Adipose tissue (tissue), 3 donors: ENCODE measurements around the gene KCNMA1. TPM values are rescaled to one million over a fixed set of nuclear protein-coding genes. Genes with fewer than 3 reads are reported as not detected.

Source experiments
- H3K27ac ChIP-seq: one replicate; pipeline ENCODE4 v1.5.1; 2013; ENCODE audit warnings: low read depth, low read length
- WGBS, 3 donors: extraction: QIAGEN DNeasy Blood & Tissue Kit; methylation state at CpG; one replicate each; pipeline ENCODE4 v1.1.7; 2013; 5-methylcytosine and 5-hydroxymethylcytosine counted together
- polyA plus RNA-seq, 3 donors: library from polyadenylated mRNA; stranded (reverse); fragments of 200-250 nt; gene quantifications; one replicate each; pipeline ENCODE4 v1.2.3, GENCODE V29; 2013
- donor health status: healthy with polysubstance abuse.
- donor health status: Bipolar disorder and iron deficiency.
- donor health status: healthy.

Gene KCNMA1
- polyA plus RNA-seq, 3 donors: 2.5 to 5.1 (median 3.8) TPM

DNA sequence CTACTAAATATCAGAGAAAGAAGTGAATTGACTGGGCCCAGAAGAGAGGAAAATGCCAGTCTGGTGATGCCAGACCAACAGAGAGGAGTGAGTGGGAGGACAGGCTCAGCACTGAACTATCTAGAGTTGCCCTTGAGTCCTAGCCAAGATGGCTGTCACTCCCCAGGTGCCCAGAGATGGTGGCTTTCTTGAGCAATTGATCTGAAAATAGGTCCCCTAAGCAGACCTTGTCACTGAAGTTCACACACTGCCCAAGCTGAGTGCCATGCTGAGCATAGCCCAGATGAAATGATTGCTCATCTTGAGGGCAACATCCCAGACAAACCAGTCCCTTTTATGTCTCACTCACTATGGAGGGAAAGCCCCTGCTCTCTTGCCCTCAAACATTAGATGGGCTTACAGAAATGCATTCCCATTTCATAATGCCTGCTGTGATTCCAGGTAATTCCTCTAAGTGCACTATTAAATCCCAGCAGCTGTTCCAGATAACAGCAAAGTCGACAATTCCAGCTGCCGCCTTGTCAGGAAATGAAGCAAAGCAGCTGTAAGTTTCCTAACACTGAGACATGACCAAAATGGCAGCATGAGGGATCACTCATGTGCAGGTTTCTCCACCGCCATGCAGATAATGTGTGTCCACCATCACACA is 329.4 kb downstream of the KCNMA1 start:
- 56 to 67% (median 62%) methylated on average over 3 of the region's 3 CpGs for WGBS, 3 donors
- no peak overlapping the region for H3K27ac ChIP-seq

DNA sequence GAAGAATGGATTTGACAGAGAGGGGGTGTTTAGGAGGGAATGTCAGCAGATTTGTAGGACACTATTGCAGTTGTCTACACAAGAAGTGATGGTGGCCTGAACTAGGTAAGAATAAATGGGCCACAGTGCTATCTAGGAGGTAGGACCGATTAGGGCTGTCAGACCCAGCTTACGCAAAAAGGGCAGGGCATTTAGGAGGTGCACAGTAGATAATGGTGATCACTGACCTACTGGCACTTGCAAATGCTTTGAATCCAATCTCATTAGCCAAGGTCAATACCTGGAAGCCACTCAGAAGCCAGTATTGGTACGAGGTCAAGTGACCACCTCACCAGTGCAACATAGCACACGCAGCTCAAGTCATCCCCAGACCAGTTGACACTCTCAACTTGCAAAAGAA is 330.9 kb downstream of the KCNMA1 start:
- 75 to 93% (median 87%) methylated on average over 4 of the region's 4 CpGs for WGBS, 3 donors

DNA sequence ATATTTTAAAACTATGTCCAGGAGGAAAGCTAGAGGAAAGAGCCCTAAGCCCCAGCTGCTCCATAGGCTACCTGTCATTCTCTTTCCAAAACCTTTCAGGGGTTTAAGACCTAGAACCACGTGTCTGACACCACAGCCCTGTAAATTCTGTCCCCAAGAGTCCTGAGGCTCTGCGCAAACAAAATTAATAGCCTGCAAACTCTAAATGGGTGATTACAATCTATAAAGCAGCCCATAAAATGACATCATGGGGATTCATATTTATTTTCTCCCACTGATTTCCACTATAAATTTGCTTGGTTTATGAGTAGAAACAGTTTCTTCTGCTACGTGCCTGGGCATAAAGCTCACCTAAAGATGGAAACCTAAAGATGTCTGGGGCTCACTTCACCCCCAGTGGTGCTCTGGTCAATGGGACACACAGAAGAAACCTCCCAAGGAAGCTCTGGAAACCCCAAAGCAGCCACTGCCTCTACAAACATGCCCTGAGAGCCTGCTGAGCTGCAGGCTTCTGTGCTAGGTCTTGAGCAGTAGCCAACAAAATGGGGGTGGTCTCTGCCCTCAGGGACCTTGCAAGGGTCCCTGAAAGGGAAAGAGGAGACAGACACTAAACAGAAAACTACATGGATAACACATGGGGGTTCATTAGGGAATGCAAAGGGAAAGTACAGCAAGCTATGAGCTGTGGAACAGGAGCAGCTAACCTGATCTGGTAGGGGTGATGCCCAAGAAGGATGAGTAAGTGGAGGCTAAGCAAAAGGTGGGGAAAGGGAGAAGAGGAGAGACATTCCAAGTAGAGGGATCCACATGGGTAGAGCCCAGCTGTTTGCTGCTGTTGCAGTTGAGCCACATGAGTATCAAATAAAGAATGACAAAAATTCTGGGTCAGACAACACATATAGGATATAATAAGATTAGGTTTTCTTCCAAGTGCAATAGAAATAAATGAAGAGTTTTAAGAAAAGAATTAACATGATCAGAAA is 331.7 kb downstream of the KCNMA1 start:
- no peak overlapping the region for H3K27ac ChIP-seq
- WGBS, 3 donors: 74 to 90% (median 78%) methylated on average over 3 of the region's 3 CpGs

More for the DNA sequence above, 330.9 kb downstream of the KCNMA1 start:
- no peak overlapping the region for H3K27ac ChIP-seq

DNA sequence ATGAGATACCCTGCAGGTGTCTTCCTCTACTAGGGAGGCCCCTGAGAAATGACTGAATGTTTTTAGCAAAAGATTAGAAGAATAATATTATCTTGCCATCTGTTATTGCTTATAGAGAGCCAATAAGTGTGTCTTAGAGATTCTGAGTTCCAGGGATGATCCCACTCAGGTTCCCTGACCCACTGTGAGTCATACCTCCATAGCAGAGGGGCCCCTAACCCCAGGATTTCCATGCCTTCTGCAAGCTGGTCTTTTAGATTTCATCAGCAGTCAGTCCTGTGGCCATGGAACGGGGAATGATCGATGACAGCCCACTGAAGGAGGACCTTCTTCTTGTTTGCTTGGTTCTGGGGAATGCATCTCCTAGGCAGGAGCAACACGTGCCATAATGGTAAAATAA is 333.4 kb downstream of the KCNMA1 start:
- no peak overlapping the region for H3K27ac ChIP-seq
- WGBS, 3 donors: 74 to 95% (median 76%) methylated on average over 3 of the region's 3 CpGs

DNA sequence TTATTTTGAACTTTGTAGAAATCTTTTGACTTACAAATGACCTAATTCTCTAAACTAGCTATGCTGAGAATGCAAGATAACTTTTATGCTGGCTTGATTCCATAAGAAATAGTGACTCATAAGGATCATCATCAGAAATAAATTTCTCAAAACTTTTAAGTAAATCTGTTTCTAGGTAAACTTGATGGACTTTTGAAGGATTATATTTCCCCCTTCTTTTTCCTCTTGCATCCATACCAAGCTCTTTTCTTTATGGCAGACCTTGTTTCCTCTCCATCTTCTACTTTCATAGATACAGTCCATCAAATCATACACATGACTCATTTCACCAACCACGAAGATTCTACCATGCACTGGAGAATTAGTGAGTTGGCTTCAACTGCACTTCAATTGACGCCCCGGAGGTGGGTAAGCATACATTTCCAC is 336.3 kb downstream of the KCNMA1 start:
- 76 to 95% (median 82%) methylated on average over 3 of the region's 3 CpGs for WGBS, 3 donors
- no peak overlapping the region for H3K27ac ChIP-seq

DNA sequence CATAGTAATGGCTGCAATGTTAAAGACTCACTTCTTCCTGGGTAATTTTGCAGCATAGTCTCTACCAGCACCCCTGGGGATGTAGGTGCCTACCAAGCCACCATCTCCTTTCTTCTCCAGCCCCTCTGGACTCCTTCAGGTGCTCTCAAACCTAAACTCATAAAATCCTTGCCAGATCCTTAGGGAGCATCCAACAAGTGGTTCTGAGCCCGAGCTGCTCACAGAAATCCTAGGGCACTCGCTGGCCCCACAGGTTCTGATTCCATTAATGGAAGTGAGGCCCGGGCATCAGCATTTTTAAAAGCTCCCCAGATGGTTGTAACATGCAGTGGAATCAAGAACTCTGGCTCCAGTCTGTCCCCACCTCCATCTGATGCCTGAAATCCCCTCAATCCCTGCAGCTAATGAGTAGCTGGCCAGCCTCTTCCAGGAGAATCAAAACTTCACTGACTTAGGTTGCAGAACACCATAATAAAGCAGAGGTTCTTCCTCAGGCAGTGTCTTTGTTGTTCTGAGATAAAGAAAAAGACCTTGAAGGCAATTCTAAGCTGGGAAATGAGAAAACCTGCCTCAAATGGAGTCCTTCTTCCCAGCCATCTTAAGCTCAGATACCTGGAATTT is 336.8 kb downstream of the KCNMA1 start:
- WGBS, 3 donors: 77 to 92% (median 86%) methylated on average over 3 of the region's 3 CpGs
- no peak overlapping the region for H3K27ac ChIP-seq

DNA sequence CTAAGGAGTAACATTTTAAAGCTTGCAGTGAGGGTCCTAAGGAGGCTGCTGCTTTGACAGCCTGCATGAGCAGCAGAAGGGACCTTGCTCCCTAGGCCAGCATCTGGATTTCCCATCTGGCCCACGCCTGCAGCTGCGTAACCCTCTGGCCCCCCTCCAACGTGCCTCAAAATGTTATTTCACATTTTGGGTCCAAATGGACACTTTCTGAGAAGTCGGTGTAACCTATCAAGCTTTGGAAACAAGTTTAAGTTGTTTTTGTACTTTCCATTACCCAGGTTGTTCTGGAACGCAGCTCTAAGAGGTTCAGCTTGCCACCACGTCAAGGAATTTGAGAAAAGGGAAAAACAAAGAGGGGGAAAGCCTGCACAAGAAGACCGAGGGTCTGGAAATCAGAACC is 338.3 kb downstream of the KCNMA1 start:
- WGBS, 3 donors: 75 to 86% (median 78%) methylated on average over 7 of the region's 7 CpGs
- H3K27ac ChIP-seq: no peak overlapping the region

DNA sequence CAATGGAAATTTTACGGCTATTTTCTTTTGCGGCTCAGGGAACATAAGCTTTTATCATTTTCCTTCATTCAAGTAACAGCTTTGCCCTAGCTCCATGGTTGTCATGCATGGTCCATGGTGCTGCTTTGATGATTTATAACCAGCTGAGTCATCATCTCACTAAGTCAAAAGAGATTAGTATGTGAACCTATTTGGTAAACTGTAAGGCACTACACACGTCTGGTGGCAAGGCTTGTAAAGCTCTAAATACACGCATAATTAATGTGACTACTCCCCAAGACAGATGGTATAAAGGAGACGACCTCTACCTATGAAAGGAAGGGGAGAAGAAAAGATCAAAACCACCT is 340.2 kb downstream of the KCNMA1 start:
- H3K27ac ChIP-seq: no peak overlapping the region
- 54 to 56% (median 55%) methylated on average over 5 of the region's 5 CpGs for WGBS, 3 donors

DNA sequence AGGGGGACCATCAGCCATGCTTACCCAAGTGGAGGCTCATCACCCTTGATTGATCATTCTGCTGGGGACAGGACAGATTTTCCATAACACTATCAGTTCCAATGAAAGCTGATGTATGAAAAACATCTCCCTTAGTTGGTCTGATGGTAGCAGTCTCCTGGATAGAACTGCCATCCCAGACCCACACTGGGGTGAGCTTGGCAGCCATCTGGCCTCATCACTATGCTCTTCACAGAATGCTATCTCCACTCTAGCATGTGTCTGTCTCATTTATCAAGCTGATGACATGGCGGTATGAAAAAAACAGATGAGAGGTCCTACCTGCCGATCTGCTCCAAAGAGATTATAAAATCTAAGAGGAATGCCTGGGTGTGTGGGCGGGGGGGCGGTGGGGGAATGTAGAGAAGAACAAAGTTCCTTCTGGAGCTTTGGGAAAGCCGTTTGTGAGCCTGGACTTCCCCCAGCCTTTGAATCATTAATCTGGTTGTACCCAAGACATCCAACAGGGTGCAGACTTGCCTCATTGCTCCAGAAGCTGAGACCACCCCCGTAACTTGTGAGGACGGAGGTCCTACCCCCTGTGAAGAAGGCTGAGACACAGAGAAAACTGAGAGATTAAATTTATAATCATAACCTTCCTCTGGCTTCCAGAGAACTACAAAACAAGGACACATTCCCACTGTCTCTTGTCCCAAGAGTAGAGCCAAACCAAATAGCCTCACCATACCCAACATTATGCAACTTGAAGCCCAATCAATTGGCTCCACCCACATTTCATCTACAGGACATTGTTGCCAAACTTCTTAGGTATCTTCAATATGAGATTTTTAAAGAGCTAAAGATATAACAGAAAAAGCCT is 340.8 kb downstream of the KCNMA1 start:
- 44 to 58% (median 55%) methylated on average over 7 of the region's 7 CpGs for WGBS, 3 donors

DNA sequence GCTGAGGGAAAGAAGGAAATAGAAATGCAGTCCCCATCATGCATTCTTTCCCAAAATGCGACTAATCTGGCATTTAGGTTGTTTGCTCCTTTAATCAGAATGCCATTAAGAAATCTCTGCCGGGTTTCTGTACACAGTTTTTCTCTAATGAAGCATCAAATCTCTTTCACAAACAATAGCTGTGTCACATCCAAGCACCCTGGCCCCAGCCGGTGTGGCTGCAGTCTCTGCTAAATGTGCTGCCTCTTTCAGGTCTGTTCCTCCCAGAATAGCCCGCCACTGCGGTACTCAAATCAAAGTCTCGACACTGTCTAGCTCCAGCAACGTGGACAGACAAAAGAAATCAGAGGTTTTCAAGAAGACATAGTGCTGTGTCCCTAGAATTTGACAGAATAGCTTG is 343.8 kb downstream of the KCNMA1 start:
- no peak overlapping the region for H3K27ac ChIP-seq
- 83 to 89% (median 84%) methylated on average over 7 of the region's 7 CpGs for WGBS, 3 donors

More for the DNA sequence above, 340.8 kb downstream of the KCNMA1 start:
- H3K27ac ChIP-seq: no peak overlapping the region

DNA sequence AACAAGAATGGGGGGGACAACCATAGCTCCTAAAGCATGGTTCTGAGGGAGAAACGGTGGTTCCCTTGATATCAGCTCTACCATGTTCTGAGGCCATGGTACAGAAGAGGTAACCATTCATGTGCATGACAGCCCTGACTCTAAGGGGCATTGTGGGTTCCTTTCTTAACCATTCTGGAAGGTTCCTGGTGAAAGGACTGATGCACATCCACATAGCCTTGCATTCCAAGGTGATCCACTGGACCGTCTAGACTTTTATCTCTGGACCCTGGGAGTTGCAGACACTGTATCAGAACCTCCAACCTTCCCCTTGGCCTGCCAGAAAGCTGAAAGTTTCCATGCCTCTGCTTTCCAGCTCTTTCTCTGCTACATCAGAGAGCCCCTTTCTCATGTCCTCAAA is 344.3 kb downstream of the KCNMA1 start:
- WGBS, 3 donors: 79 to 87% (median 84%) methylated on average over 2 of the region's 2 CpGs
- H3K27ac ChIP-seq: no peak overlapping the region

DNA sequence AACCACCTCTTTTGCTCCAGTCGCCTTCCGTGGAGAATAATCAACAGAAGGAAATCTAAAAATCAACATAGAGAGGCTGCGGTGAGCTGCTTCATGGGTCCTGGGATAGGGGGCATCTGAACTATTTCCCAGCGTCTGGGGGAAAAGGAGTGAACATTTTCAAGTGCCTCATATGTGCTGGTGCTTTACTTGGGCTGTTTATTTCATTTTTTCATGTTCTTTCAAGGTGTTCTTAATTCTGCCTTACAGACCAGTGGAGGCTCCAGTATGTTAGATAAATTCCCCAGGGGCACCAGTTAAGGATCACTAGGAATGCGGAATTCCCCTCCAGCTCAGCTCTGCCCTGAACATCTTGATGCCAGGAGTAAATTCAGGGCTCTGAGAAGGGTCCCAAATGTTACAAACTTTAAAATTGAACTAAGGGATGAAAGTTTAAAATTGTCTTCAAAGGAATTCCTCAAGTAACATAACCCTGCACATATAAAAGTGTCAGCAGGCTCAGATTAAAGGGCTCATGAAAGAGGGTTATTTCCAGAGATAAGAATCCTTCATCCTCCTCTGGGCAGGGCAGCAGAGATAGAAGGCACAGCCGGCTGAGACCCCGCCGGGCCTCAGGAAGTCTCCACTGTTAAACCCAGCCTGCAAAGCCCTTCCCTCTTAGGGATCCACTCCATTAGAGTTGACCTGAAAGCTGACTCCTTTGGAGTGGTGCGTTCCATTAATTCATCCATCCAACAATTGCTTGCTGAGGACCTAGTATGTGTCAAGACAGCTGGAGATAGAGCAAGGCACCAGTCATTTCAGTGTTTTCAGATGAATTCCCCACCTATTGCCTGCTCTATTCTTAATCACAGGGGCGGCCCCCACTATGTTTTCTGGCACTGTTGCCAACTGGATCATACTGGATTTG is 345.8 kb downstream of the KCNMA1 start:
- WGBS, 3 donors: 61 to 85% (median 78%) methylated on average over 10 of the region's 10 CpGs
- no peak overlapping the region for H3K27ac ChIP-seq

DNA sequence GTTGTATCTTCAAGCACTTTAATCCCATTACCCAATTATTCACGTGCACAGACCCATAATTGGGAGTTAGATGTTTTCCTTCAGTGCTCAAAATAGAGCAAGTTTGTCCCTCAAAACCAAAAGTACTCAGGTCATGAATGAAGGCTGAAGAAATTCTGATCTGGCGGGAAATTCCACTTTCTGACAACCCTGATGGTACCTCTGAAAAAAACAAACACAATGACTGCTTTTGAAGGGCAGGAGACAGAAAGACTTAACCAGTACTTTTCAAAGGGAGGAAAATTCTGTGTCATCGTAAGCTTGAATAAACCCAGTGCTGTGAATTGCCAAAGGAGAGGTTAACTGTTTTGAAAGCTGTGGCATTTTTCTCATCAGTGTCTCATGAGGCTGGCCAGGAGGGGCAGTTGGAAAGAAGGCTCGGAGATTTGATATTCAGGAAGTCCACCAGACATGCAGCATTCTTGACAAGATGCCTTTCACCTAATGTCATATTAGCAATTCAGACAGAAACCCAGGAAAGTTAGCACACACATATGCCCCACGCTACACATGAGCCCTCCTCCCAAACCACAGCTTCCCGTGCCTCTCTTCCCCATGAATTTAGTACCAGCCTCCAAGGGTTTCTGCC is 347.0 kb downstream of the KCNMA1 start:
- WGBS, 3 donors: 48 to 74% (median 56%) methylated on average over 6 of the region's 6 CpGs
- no peak overlapping the region for H3K27ac ChIP-seq

DNA sequence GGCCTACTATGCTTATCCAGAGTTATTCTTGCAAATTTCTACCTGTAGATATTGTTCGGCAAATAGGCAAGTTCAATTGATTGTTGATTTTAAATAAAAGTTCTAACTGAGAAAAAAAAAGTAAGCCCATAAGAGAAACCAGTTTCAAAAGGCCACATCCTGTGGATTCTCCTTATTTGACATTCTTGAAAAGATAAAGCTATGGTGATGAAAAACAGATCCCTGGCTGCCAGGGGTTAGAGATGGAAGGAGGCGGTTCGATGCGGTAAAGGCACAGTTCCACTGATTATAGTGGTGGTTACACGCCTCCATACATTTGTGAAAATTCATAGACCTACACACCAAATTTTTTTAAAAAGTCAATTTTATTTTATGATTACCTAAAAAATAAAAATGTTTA is 347.8 kb downstream of the KCNMA1 start:
- whole genome bisulfite sequencing, 3 donors: 79 to 89% (median 89%) methylated on average over 5 of the region's 5 CpGs

DNA sequence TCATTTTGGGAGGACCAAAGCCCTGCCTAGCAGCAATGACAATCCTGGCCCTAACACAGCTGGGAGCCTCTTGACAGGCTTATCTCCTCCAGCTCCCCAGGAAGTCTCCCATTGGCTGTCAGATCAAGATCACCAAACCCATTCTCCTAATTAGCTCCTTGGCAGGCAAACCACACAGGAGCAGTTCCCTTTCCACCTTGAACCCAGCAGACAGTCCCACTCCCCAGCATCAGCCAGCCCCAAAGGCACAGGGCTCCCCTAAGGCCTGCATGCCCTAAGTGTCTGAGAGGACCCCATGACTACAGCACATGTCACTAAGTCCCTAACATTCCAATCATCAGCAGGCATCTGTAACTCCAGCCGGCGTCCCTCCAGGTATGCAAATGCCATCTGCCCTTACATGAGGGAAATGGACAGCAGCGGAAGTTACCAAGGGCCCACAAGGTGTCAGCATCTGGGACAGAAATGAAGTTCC is 348.5 kb downstream of the KCNMA1 start:
- no peak overlapping the region for H3K27ac ChIP-seq
- 75 to 92% (median 81%) methylated on average over 3 of the region's 3 CpGs for WGBS, 3 donors

More for the DNA sequence above, 347.8 kb downstream of the KCNMA1 start:
- H3K27ac ChIP-seq: no peak overlapping the region

DNA sequence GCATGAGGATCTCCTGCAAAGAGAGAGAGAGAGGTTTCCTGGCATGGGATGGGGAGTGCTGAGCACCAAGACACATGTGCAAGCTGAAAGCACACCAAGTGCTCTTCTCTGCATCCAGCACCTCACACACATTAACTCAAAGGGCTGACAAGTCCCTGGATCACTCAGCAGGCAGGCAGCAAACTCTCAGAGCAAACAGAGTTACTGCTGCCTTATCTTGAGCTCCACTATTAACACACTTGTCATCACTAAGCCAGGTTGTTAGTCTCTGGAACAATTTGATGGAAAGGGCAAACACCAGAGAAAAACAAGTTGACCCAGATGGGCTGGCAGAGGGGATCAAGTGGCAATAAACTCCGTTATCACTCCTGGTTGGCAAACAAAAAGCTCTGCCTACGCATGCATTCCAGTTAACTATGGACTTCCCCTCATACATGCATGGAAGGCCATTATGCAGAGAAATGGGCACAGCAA is 349.9 kb downstream of the KCNMA1 start:
- H3K27ac ChIP-seq: no peak overlapping the region

More for the DNA sequence above, 349.9 kb downstream of the KCNMA1 start:
- 27 to 74% (median 72%) methylated on average over 2 of the region's 2 CpGs for WGBS, 3 donors
